PFSK-1 (cell line): ENCODE results near the gene WNK3.

Experiments
- FOXP2 ChIP-seq: optimal IDR thresholded peaks from 2 replicates; pipeline ENCODE3; 2011; ENCODE audit warnings: borderline replicate concordance, control low read depth, inconsistent platforms; ENCODE audit not compliant: insufficient read depth; ENCODE audit errors: extremely low read length, extremely low read depth
- POLR2AphosphoS5 ChIP-seq: IDR thresholded peaks from 2 replicates; pipeline ENCODE4 v1.6.1; 2012; ENCODE audit warnings: low read depth, mild to moderate bottlenecking, control low read depth, low read length, moderate library complexity
- REST ChIP-seq, 2 experiments: IDR thresholded peaks; 2 replicates each; pipeline versions ENCODE4 v1.6.1 to v1.8.0; 2011 to 2012; ENCODE audit warnings: low read depth in 2 of 2, low read length in 2 of 2, control low read depth in 1 of 2, inconsistent platforms in 1 of 2, mild to moderate bottlenecking in 1 of 2, moderate library complexity in 1 of 2; ENCODE audit not compliant: insufficient read depth in 1 of 2
- SIN3A ChIP-seq: IDR thresholded peaks from 2 replicates; pipeline ENCODE4 v1.6.1; 2012; ENCODE audit warnings: mild to moderate bottlenecking, low read length, moderate library complexity, borderline replicate concordance; ENCODE audit not compliant: insufficient read depth
- TAF1 ChIP-seq: IDR thresholded peaks from 2 replicates; pipeline ENCODE4 v1.6.1; 2012; ENCODE audit warnings: low read length, control low read depth, borderline replicate concordance; ENCODE audit not compliant: insufficient read depth

The WNK3 gene

GRCh38 chrX:54177306-54177705 is 180.5 kb downstream of the WNK3 start:
- TF ChIP-seq REST (IDR thresholded peaks at IDR 0.05; ENCODE audit: insufficient read depth in 1 of 2, low read depth in 2 of 2, low read length in 2 of 2): no peak
- TF ChIP-seq POLR2AphosphoS5: no peak
- TF ChIP-seq SIN3A: no peak
- TF ChIP-seq FOXP2: no peak
- TF ChIP-seq TAF1: no peak

GRCh38 chrX:54173791-54174190 is 184.1 kb downstream of the WNK3 start:
- no peak for TF ChIP-seq REST (IDR thresholded peaks at IDR 0.05; ENCODE audit: insufficient read depth in 1 of 2, low read depth in 2 of 2, low read length in 2 of 2)
- TF ChIP-seq FOXP2: no peak
- TF ChIP-seq TAF1: no peak

- TF ChIP-seq SIN3A (no peak), REST (IDR thresholded peaks at IDR 0.05; ENCODE audit: insufficient read depth in 1 of 2, low read depth in 2 of 2, low read length in 2 of 2) (no peak), POLR2AphosphoS5 (no peak), TAF1 (no peak), FOXP2 (no peak)
Observed at GRCh38 chrX:54172455-54172854, 185.4 kb downstream of the WNK3 start.

- TF ChIP-seq FOXP2: no peak
- no peak for TF ChIP-seq TAF1
Observed at GRCh38 chrX:54171527-54172250, 186.2 kb downstream of the WNK3 start.

- no peak for TF ChIP-seq FOXP2
- no peak for TF ChIP-seq POLR2AphosphoS5
- no peak for TF ChIP-seq SIN3A
- no peak for TF ChIP-seq TAF1
- no peak for TF ChIP-seq REST (IDR thresholded peaks at IDR 0.05; ENCODE audit: insufficient read depth in 1 of 2, low read depth in 2 of 2, low read length in 2 of 2)
Observed at GRCh38 chrX:54171091-54171490, 186.8 kb downstream of the WNK3 start.
